ENCODE data around the gene CCR7. TPM values are rescaled to one million over a fixed set of nuclear protein-coding genes. Genes with fewer than 3 reads are reported as not detected.
"Not testable (repeated sequence)": the region's sequence is repeated elsewhere in the genome, so short reads cannot be mapped to it uniquely, and the experiment has no call there.

CCR7 gene
- total RNA-seq, 4 donors from 2014 or later = 1.2 TPM; not detected in 3

- WGBS = 98% methylated on average over 3 of the region's 3 CpGs
- Histone ChIP-seq H3K4me1 (peaks cover 25% of the 10 kb centered on the region), H3K4me3 (no peak overlapping the region), H3K27ac (no peak overlapping the region), H3K36me3 (no peaks in the 10 kb centered on the region), H3K9me3 (no peaks in the 10 kb centered on the region), H3K27me3 (no peaks in the 10 kb centered on the region)
- DNase-seq (ENCODE audit: low spot score in 2 of 2) = no peak
- TF ChIP-seq EP300 (IDR thresholded peaks at IDR 0.05) (no peak), CTCF (IDR thresholded peaks at IDR 0.05) (no peak), POLR2A (IDR thresholded peaks at IDR 0.05) (no peak), POLR2AphosphoS5 (IDR thresholded peaks at IDR 0.05) (no peak)
These were observed 14.2 kb upstream of the CCR7 start for GRCh38 chr17:40579471-40579870.

- no peaks in the 10 kb centered on the region for H3K27me3 ChIP-seq
- H3K27ac ChIP-seq = no peak overlapping the region
- no peaks in the 10 kb centered on the region for H3K36me3 ChIP-seq
- H3K4me3 ChIP-seq = no peak overlapping the region
- 73% methylated on average over 5 of the region's 5 CpGs for WGBS
- no peak for DNase-seq (ENCODE audit: low spot score in 2 of 2)
- H3K4me1 ChIP-seq = peaks cover 17% of the 10 kb centered on the region
- TF ChIP-seq CTCF (IDR thresholded peaks at IDR 0.05) (no peak), POLR2AphosphoS5 (IDR thresholded peaks at IDR 0.05) (no peak), EP300 (IDR thresholded peaks at IDR 0.05) (no peak), POLR2A (IDR thresholded peaks at IDR 0.05) (no peak)
- H3K9me3 ChIP-seq = peaks cover 5% of the 10 kb centered on the region
These were observed 12.4 kb upstream of the CCR7 start for GRCh38 chr17:40577611-40578065.

GRCh38 chr17:40576113-40576740, 11.0 kb upstream of the CCR7 start:
- Histone ChIP-seq H3K27me3 (no peaks in the 10 kb centered on the region), H3K9me3 (peaks cover 5% of the 10 kb centered on the region), H3K36me3 (no peaks in the 10 kb centered on the region), H3K27ac (no peak overlapping the region), H3K4me1 (peaks cover 5% of the 10 kb centered on the region), H3K4me3 (no peak overlapping the region)
- DNase-seq (ENCODE audit: low spot score in 2 of 2) = no peak
- TF ChIP-seq POLR2AphosphoS5 (IDR thresholded peaks at IDR 0.05) (no peak), CTCF (IDR thresholded peaks at IDR 0.05) (no peak), POLR2A (IDR thresholded peaks at IDR 0.05) (no peak), EP300 (IDR thresholded peaks at IDR 0.05) (no peak)
- WGBS = 61% methylated on average over 5 of the region's 5 CpGs

- Histone ChIP-seq H3K27ac (no peak overlapping the region), H3K36me3 (no peaks in the 10 kb centered on the region), H3K9me3 (peaks cover 5% of the 10 kb centered on the region), H3K4me1 (peaks cover 5% of the 10 kb centered on the region), H3K4me3 (no peak overlapping the region), H3K27me3 (no peaks in the 10 kb centered on the region)
- no peak for DNase-seq (ENCODE audit: low spot score in 2 of 2)
- no peak for TF ChIP-seq CTCF (IDR thresholded peaks at IDR 0.05)
- TF ChIP-seq POLR2A (IDR thresholded peaks at IDR 0.05) = no peak
- TF ChIP-seq POLR2AphosphoS5 (IDR thresholded peaks at IDR 0.05) = no peak
- TF ChIP-seq EP300 (IDR thresholded peaks at IDR 0.05) = no peak
These were observed 9.0 kb upstream of the CCR7 start for GRCh38 chr17:40574292-40574691.

GRCh38 chr17:40572245-40572993, 7.1 kb upstream of the CCR7 start:
- H3K27me3 ChIP-seq; H3K36me3 ChIP-seq; DNase-seq (ENCODE audit: low spot score in 2 of 2); H3K4me3 ChIP-seq; H3K4me1 ChIP-seq; H3K27ac ChIP-seq; H3K9me3 ChIP-seq: not testable (repeated sequence)
- WGBS = 77% methylated on average over 3 of the region's 3 CpGs

All from suprapubic skin (tissue), 4 donors.